Embryonic facial prominence (tissue), 1 donor: ENCODE results near the gene CABP5.

Source experiments
- DNase-seq: peaks from one replicate; pipeline ENCODE4 v3.0.0-alpha.2; 2016; ENCODE audit errors: extremely low spot score

CABP5 gene

DNA sequence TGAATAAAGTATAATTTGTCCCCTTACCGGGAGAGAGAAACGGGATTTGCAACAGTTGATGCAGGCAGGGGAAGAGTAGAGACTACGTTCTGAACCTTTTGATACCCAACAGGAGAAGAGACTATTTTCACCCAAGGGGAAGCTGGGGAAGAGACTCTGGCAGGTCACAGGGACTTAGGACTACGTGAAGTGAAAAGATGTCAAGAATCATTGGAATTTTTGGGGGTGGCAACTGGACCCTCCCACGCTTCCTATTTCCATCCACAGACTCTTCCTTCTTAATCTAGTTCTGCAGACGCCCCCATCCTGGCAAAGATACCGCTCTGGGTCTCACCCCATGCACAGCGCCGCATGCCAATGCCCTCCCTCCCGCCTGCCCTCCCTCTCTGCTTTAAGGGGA lies 13.8 kb downstream of the CABP5 start:
- DNase-seq = no peak

DNA sequence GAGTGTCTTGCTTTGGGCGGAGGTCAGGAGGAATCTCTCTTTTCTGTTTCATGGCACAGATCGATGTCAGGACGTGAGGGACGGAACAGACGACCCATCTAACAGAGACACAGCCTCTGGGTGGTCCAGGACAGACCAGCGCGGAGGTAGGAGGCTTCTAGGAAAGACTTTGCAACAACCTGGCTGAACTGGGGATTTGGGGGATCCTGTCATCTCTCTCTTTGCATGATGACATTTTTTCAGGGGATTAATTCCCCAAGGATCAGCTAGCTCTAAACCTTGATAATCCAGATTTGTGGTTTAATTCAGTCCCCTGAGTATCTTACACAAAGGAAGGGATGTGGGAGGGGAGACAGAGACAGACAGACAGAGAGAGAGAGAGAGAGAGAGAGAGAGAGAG lies 14.4 kb downstream of the CABP5 start:
- DNase-seq = no peak

DNA sequence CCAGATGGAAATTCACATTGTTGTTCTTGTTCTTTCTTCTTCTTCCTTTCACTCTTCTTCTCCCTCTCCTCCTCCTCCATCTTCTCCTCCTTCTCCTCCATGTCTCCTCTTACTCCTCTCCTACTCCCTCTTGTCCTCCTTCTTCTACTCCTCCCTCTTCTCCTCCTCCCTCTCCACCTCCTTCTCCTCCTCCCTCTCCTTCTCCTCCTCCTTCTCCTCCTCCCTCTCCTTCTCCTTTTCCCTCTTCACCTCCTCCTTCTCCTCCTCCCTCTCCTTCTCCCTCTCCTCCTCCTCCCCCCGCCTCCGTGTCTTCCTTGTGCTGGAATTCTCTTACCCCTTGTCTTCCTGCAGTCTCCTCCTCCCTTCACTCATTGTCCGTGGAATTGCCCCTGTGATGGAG lies 18.4 kb downstream of the CABP5 start:
- DNase-seq = no peak

DNA sequence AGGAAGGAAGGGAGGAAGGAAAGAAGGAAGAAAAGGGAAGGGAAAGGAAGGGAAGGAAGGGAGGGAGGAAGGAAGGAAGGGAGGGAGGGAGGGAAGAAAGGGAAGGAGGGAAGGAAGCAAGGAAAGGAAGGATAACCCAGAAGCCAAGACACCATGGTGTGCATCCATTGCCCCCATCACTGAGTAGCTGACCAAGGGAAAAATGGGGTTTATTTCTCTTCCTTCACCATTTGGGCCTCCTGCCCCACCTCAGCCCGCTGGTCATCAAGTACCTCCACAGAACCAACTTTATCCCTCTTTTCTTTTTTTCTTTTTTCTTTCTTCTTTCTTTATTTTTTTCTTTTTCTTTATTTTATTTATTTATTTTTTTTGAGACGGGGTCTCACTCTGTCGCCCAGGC lies 20.4 kb downstream of the CABP5 start:
- no peak for DNase-seq

DNA sequence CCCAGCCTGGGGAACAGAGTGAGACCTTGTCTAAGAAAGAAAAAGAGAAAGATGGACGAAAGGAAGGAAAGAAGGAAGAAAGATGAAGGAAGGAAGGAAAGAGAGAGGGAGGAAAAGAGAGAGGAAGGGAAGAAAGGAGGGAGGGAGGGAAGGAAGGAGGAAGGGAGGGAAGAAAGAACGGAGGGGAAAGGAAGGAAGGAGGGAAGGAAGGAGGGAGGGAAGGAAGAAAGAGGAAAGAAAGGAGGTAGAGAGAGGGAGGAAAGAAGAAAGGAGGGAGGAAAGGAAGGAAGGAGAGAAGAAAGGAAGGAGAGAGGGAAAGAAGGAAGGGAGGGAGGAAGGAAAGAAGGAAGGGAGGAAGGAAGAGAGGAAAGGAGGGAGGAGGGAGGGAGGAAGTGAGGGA lies 20.9 kb downstream of the CABP5 start:
- no peak for DNase-seq

GRCh38 chr19:48020686-48021085 lies 23.2 kb downstream of the CABP5 start:
- no peak for DNase-seq

DNA sequence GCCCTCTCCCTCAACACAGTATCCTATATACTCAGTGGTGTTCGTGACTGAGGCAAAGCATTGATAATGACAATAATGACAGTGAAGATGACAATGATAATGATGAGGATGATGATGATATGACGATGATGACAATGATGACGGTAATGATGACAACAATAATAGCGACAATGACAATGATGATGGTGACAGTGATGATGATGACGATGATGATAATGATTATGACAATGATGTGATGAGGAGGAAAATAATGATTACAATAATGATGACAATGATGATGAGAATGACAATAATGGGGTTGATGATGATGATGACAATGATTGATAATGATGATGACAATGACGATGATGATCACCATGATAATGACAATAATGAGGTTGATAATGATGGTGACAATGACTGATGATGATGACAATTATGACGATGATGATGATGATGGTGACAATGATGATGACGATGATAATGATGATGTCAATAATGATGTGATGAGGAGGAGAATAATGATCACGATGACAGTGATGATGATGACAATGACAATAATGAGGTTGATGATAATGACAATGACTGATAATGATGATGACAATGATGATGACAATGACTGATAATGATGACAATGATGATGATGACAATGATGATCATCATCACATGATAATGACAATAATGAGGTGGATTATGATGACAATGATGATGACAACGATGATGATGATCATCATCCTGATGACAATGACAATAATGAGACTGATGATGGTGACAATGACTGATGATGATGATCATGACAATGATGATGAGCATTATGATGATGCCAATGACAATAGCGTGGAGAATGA lies 32.7 kb downstream of the CABP5 start:
- DNase-seq = no peak

DNA sequence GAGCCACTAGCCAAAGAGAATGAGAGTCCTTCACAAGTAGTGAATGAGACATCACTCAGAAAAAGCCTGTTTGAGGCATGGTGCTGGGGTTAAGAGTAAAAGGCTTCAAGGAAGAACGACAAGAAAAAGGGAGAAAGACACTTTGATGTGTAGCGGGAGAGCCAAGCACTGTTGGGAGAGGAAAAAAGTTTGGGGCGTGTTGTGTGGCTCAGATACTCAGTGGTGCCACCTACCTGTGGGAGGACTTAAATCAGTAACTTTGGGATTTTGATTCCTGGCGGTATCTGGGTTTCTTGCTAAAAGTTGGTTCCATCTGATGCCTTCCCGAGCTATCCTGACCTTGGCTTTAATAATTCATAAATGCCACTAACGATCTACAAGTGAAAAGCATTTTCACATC lies 37.1 kb downstream of the CABP5 start:
- no peak for DNase-seq

GRCh38 chr19:48004236-48004635 lies 39.6 kb downstream of the CABP5 start:
- no peak for DNase-seq

DNA sequence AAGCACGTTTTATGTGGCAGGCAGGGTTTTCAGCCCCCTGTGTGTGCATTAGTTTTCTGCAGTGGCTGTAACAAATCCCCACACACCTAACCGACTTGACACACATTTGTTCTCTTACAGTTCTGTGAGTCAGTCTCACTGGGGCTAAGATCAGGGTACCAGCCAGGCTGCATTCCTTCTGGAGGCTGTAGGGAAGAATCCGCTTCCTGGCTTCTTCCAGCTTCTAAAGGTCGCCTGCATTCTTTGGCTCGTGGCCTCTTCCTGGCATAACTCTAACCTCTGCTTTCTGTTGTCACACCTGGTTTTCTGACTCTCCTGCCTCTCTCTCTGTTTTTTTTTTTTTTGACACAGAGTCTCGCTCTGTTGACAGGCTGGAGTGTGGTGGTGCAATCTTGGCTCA lies 43.0 kb downstream of the CABP5 start:
- no peak for DNase-seq

DNA sequence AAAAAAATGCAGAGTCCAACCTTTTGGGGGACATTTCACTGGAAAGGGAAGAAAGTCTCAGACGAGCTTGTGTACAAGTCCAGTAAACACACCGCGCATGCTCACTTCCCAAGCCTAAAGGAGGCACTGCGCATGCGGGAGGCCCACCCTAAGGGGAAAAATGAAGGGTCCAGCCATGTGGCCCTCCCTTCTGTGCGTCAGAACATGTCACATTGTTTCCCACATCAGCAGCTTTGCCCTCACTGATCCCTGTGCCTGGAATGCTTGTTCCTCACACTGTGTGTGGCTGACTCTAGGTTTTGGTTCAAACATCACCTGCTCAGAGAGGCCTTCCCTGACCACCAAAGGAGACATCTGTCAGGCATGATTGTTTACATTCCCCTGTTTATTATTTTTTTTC lies 45.1 kb downstream of the CABP5 start:
- DNase-seq = no peak

GRCh38 chr19:47996230-47996727 lies 47.6 kb downstream of the CABP5 start:
- no peak for DNase-seq

DNA sequence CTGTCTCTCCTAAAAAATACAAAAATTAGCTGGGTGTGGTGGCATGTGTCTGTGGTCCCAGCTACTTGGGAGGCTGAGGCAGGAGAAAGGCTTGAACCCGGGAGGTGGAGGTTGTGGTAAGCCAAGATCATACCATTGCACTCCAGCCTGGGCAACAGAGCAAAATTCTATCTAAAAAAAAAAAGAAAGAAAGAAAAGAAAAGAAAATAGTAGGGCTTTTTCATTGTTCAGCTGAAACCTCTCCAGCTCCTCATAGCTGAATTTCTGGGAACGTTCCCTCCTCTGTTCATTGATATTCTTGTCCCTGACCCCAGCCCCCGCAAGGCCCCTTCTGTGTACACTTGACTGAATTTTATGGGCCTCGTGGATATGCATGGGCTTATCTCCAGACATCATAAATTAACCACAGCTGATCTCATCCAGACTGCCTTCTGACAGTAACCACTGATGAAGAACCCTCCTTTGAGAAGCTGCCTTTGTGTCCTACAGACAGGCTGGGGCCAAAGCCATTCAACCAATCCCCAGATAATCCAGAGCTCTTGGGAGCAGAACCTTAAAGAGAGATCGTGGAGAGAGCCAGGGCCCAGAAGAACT lies 49.6 kb downstream of the CABP5 start, which contains the start of gene ELSPBP1:
Gene ELSPBP1, plus strand, starts transcription at position 424 of the 594 bp plus-strand sequence. CDS start 14,036 bp downstream, outside the sequence.
- DNase-seq = no peak

DNA sequence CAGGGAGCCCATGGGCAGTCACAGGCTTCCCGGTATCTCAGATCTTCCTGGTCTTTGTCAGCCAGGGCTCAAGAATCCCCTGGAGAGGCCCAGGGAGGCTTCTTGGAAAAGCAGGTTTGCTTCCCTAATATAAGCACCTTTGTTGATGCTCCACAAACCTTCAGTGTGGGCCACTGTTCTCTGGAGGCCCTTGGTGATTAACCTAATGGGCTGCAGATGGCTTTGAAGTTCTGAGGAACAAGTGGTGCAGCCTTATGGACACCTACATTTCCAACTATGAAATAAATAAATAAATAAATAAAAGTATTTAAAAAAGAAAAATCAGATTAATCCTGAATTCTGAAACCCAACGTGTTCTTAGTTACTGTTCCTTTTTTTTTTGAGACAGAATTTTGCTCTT lies 51.8 kb downstream of the CABP5 start, which contains the start of gene BSPH1:
Gene BSPH1, minus strand, starts transcription at position 101 of the 400 bp plus-strand sequence. Its CDS starts 89 bp downstream, at position 12.
- no peak for DNase-seq

- no peak for DNase-seq
These were observed 52.6 kb downstream of the CABP5 start for GRCh38 chr19:47991191-47991808.
